Mucosa of descending colon (tissue), 3 donors: ENCODE results near the gene BORCS8. TPM values are rescaled to one million over a fixed set of nuclear protein-coding genes. Genes with fewer than 3 reads are reported as not detected.
A peak's percentile ranks its signal among the peaks of the same experiment; 100 is the strongest.

Experiments used
- ATAC-seq: fragments of 200-7000 bp; cut with Tn5 transposase; one replicate; pipeline ENCODE4 v1.9.1; 2020; ENCODE audit warnings: mild to moderate bottlenecking, moderate library complexity
- DNase-seq, 3 donors: peaks; one replicate each; pipeline ENCODE4 v3.0.0-alpha.2; 2020
- H3K36me3 ChIP-seq: fragments of 200-600 bp; one replicate; pipeline ENCODE4 v1.8.0; 2021; ENCODE audit warnings: low read depth, mild to moderate bottlenecking
- H3K4me1 ChIP-seq: fragments of 200-600 bp; one replicate; pipeline ENCODE4 v1.8.0; 2021; ENCODE audit warnings: low read depth, mild to moderate bottlenecking
- H3K4me3 ChIP-seq: fragments of 200-600 bp; one replicate; pipeline ENCODE4 v1.8.0; 2021; ENCODE audit warnings: mild to moderate bottlenecking
- H3K9me3 ChIP-seq: fragments of 200-600 bp; one replicate; pipeline ENCODE4 v1.8.0; 2021; ENCODE audit warnings: mild to moderate bottlenecking
- intact Hi-C, 2 donors: fragments of 100-400 bp; cut with DNase I in 1 of 2; cut with micrococcal nuclease in 1 of 2; formaldehyde crosslinking; loops; one replicate each; pipeline versions ENCODE4 v1.11.0 to v1.11.1; 2022; cut with DNase I, micrococcal nuclease
- total RNA-seq, 3 donors: library from RNA; stranded (reverse); fragmentation: NEBNext Ultra II Directional in 2 of 3; extraction: Animal tissue kit (Norgen Biotek cat#: 25700) in 2 of 3; gene quantifications; one replicate each; pipeline versions ENCODE4 v1.2.1 to v1.2.4, GENCODE V29; 2021 to 2023
- TF ChIP-seq, protein P1 (sequence below): fragments of 200-600 bp; IDR thresholded peaks from one replicate; pipeline ENCODE4 v1.8.0; 2022; ENCODE audit warnings: antibody characterized with exemption, mild to moderate bottlenecking
- donor health status: DM: no; HTN: no; CAD: no; lungs with moderate emphysema.
- donor health status: DM: no; HTN: no; CAD: no.
- donor health status: DM: no; HTN: yes; CAD: no.

BORCS8 gene
- total RNA-seq, 3 donors from 2014 or later: 29.1 to 41.0 (median 31.8) TPM

DNA sequence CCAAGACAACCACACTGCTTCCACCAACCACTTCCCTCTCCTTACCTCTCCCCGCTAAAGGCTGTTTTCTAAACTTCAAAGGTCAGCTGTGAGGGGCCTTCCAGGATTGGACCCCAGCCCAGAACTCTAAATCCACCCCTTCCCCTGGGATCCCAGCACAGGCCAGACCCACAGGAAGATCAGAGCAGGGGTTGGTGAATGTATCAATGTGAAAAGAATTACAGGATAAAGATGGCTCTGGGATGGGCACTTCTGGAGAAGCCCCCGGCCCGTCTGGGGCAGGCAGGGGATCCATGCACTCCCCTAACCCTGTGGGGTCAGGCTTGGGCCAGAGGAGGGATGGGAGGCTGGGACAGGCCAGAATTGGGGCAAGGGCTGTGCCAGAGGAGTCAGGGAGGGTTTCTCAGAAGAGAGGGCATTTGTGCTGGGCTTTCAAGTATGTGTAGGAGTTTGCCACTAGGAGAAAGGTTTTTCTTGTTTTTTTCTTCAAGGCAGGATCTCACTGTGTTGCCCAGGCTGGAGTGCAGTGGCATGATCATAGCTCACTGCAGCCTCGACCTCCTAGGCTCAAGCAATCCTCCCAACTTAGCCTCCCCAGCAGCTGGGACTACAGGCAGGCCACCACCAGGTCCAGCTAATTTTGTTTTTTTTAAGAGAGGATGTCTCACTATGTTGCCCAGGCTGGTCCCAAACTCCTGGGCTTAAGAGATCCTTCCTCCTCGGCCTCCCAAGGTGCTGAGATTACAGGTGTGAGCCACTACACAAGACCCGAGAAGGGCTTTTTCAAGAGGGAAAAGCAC, 20.9 kb downstream of the BORCS8 start:
- Histone ChIP-seq H3K9me3 (no peaks in the 10 kb centered on the region), H3K4me1 (peaks cover 6% of the 10 kb centered on the region), H3K36me3 (no peaks in the 10 kb centered on the region), H3K4me3 (no peak overlapping the region)
- no peak for ATAC-seq
- TF ChIP-seq, protein P1, sequence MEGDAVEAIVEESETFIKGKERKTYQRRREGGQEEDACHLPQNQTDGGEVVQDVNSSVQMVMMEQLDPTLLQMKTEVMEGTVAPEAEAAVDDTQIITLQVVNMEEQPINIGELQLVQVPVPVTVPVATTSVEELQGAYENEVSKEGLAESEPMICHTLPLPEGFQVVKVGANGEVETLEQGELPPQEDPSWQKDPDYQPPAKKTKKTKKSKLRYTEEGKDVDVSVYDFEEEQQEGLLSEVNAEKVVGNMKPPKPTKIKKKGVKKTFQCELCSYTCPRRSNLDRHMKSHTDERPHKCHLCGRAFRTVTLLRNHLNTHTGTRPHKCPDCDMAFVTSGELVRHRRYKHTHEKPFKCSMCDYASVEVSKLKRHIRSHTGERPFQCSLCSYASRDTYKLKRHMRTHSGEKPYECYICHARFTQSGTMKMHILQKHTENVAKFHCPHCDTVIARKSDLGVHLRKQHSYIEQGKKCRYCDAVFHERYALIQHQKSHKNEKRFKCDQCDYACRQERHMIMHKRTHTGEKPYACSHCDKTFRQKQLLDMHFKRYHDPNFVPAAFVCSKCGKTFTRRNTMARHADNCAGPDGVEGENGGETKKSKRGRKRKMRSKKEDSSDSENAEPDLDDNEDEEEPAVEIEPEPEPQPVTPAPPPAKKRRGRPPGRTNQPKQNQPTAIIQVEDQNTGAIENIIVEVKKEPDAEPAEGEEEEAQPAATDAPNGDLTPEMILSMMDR: no peak
- intact Hi-C loops: no loop called here
- no peak for DNase-seq

DNA sequence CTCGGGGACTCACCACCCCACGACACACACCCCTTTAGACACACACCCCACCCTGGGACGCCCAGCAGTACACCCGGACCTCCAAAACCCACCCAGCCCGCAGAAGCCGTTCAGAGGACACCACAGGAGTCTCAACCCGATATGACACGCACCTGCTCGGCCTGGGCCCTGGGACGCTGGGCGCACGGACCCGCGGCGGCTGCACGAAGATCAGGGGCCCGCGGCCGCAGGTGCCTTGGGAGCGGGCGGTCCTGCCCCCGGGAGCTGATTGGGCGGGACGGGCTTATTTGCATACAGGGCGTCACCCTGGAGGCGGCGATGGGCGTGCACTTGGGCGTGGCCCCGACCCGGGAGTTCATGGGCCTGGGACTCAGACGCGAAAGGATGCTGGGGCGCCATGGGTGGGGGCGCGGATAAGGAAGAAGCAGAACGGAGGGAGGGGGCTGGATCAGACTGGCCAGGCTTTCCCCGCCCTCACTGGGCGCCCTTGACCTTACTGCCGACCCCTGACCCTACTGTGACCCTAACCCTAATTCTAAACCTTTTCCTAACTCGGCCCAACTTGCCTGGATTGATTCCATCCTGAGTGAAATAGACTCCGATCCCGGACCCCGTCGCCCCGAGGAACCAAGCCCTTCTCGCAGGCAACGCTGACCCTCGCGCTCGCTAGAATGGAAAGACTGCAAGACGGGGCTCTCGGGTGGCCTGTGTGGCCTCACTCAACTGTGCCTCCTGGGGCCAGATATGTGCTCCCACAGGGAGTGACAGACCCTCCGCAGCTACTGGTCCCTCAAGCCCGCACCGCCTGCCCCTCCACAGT, 21.7 kb downstream of the BORCS8 start, which contains the start of gene MEF2B:
Gene MEF2B, minus strand, starts transcription at position 211 of the 820 bp plus-strand sequence. CDS start 19,528 bp downstream, outside the sequence.
- TF ChIP-seq, protein P1: no peak
- DNase-seq: peak; percentile 88 to 90 (median 89)
- ATAC-seq: peak; percentile 97
- Histone ChIP-seq H3K9me3 (no peaks in the 10 kb centered on the region), H3K4me1 (peaks cover 6% of the 10 kb centered on the region), H3K4me3 (no peak within 1 kb of the TSS), H3K36me3 (no peaks in the 10 kb centered on the region)
- intact Hi-C loops: no loop called here

DNA sequence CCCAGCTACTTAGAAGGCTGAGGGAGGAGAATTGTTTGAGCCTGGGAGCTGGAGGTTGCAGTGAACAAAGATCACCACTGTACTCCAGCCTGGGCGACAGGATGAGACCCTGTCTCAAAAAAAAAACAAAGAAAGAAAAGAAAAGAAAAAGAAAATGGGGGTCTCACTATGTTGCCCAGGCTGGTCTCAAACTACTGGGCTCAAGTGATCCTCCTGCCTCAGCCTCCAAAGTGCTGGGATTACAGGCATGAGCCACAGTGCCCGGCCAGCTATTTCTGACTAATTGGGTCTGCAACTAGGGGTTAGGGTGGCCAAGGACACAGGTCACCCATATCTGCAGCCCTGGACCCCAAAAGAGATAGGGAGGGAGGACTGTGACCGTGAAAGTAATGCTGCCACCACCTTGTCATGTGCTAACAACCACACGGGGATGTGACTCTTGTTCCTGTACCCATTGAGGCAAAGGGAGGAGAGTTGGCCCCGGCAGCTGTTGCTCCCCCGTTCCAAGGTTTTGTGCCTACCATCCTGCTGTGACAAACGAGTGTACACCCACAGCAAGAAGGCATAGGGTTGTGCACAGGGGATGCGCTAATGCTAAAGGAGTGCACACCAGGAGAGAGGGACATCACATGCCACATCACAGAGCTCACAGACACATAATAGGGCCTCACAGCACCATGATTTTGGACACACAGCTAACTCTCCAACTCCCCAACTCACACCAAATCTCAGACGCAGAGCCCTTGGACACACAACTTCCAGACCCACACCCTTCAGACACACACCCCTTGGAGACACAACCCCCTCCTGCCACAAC, 22.5 kb downstream of the BORCS8 start:
- H3K9me3 ChIP-seq: no peaks in the 10 kb centered on the region
- TF ChIP-seq, protein P1: no peak
- no peaks in the 10 kb centered on the region for H3K36me3 ChIP-seq
- no peak for DNase-seq
- no peak overlapping the region for H3K4me3 ChIP-seq
- intact Hi-C loops: no loop called here
- no peak for ATAC-seq
- peaks cover 6% of the 10 kb centered on the region for H3K4me1 ChIP-seq

DNA sequence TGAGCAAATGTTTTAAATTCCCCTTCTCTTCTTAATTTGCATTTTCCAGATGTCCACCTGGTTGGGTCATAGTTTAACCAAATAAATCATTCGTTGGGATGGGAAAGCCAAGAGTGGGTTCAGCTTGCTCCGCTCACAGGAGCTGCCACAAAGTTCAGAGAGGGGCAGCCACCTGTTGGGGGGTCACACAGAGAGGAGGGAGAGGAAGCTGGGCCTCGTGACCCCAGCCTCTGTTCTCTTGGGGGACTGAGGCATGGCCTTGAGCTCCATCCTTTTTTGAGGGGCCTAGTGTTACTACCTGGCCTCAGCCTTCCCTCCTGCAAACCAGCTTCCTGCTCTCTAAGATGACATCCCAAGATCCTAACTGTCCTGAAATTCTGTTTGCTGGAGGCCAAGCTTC, 24.3 kb downstream of the BORCS8 start:
- TF ChIP-seq, protein P1: no peak
- no peak for ATAC-seq
- Histone ChIP-seq H3K4me3 (no peak overlapping the region), H3K9me3 (no peaks in the 10 kb centered on the region), H3K4me1 (peaks cover 6% of the 10 kb centered on the region), H3K36me3 (no peaks in the 10 kb centered on the region)
- DNase-seq: no peak
- intact Hi-C loops: no loop called here

DNA sequence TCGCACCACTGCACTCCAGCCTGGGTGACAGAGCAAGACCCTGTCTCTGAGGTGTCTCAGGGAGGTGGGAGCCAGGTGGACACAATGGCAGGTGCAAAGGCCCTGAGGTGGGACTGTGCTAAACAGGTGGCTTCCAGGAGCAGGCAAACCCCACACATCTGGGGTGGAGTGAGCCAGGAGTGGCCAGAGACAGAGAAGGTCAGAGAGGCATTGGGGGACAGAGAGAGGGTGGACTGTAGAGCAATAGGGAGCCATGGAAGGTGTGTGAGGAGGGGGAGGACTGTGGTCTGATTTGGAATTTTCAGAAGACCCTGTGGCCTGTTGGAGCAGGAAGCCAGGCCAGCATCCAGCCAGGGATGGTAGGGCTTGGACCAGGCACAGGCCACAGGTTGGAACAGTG, 26.6 kb downstream of the BORCS8 start:
- TF ChIP-seq, protein P1: no peak
- no peak overlapping the region for H3K4me3 ChIP-seq
- intact Hi-C loops: no loop called here

More for the DNA sequence above, 26.6 kb downstream of the BORCS8 start:
- DNase-seq (no peak), ATAC-seq (no peak)
- peaks cover 6% of the 10 kb centered on the region for H3K4me1 ChIP-seq
- H3K36me3 ChIP-seq: no peaks in the 10 kb centered on the region
- no peaks in the 10 kb centered on the region for H3K9me3 ChIP-seq
